ENCODE data around the gene PAQR7.

Gene PAQR7

GRCh38 chr1:25916460-25916859 lies 41.0 kb upstream of the PAQR7 start:
- TF ChIP-seq CTCF (IDR thresholded peaks at IDR 0.05; ENCODE audit: low read depth, low read length), result no peak
- no peak overlapping the region for H3K4me3 ChIP-seq (ENCODE audit: low read depth, low read length)
- in situ Hi-C loops (cut with HindIII; ENCODE audit: low sequenced_read_pairs), result no loop called here
- DNase-seq (ENCODE audit: low read depth, low spot score), result no peak

- no peak overlapping the region for H3K4me3 ChIP-seq (ENCODE audit: low read depth, low read length)
- in situ Hi-C loops (cut with HindIII; ENCODE audit: low sequenced_read_pairs), result no loop called here
- DNase-seq (ENCODE audit: low read depth, low spot score), result no peak
- no peak for TF ChIP-seq CTCF (IDR thresholded peaks at IDR 0.05; ENCODE audit: low read depth, low read length)
Observed at GRCh38 chr1:25914074-25914995, 38.8 kb upstream of the PAQR7 start.

GRCh38 chr1:25913206-25913605 lies 37.7 kb upstream of the PAQR7 start:
- in situ Hi-C loops (cut with HindIII; ENCODE audit: low sequenced_read_pairs), result no loop called here
- no peak for DNase-seq (ENCODE audit: low read depth, low spot score)
- no peak overlapping the region for H3K4me3 ChIP-seq (ENCODE audit: low read depth, low read length)
- no peak for TF ChIP-seq CTCF (IDR thresholded peaks at IDR 0.05; ENCODE audit: low read depth, low read length)

GRCh38 chr1:25912076-25912831 lies 36.7 kb upstream of the PAQR7 start:
- DNase-seq (ENCODE audit: low read depth, low spot score), result peak; percentile 74
- no peak for TF ChIP-seq CTCF (IDR thresholded peaks at IDR 0.05; ENCODE audit: low read depth, low read length)
- H3K4me3 ChIP-seq (ENCODE audit: low read depth, low read length), result no peak overlapping the region
- in situ Hi-C loops (cut with HindIII; ENCODE audit: low sequenced_read_pairs), result no loop called here

- H3K4me3 ChIP-seq (ENCODE audit: low read depth, low read length), result no peak overlapping the region
- in situ Hi-C loops (cut with HindIII; ENCODE audit: low sequenced_read_pairs), result no loop called here
- no peak for TF ChIP-seq CTCF (IDR thresholded peaks at IDR 0.05; ENCODE audit: low read depth, low read length)
- DNase-seq (ENCODE audit: low read depth, low spot score), result no peak
Observed at GRCh38 chr1:25911162-25911561, 35.7 kb upstream of the PAQR7 start.

GRCh38 chr1:25909040-25909439 lies 33.5 kb upstream of the PAQR7 start:
- no peak overlapping the region for H3K4me3 ChIP-seq (ENCODE audit: low read depth, low read length)
- no peak for DNase-seq (ENCODE audit: low read depth, low spot score)
- no peak for TF ChIP-seq CTCF (IDR thresholded peaks at IDR 0.05; ENCODE audit: low read depth, low read length)

More at GRCh38 chr1:25909040-25909439, 33.5 kb upstream of the PAQR7 start:
- in situ Hi-C loops (cut with HindIII; ENCODE audit: low sequenced_read_pairs), result no loop called here

Measured in astrocyte of the spinal cord (primary cell).